Lower leg skin (tissue), 4 donors: ENCODE results near the gene MAL. TPM values are rescaled to one million over a fixed set of nuclear protein-coding genes. Genes with fewer than 3 reads are reported as not detected.

Source experiments
- DNase-seq, 2 donors: peaks; one replicate each; pipeline ENCODE4 v3.0.0-alpha.2; 2019; ENCODE audit warnings: low spot score in 2 of 2
- H3K4me3 ChIP-seq: fragments of 200-600 bp; sonication (generic); 2 replicates; pipeline ENCODE4 v1.5.1; 2017; ENCODE audit warnings: mild to moderate bottlenecking, low read depth; ENCODE audit not compliant: poor library complexity, severe bottlenecking
- POLR2A ChIP-seq, 2 donors: fragments of 450-650 bp; IDR thresholded peaks; one replicate each; pipeline ENCODE4 v1.6.1; 2016 to 2017; ENCODE audit warnings: antibody characterized with exemption in 2 of 2, mild to moderate bottlenecking in 1 of 2, moderate library complexity in 1 of 2
- WGBS, 2 donors: methylation state at CpG; one replicate each; pipeline ENCODE4 v1.1.5; 2018; 5-methylcytosine and 5-hydroxymethylcytosine counted together
- intact Hi-C: fragments of 100-400 bp; cut with DNase I; formaldehyde crosslinking; loops from one replicate; pipeline ENCODE4 v1.15.0; 2023; ENCODE audit warnings: low total_unique reads
- total RNA-seq, 4 donors: library from RNA; depleted of rRNA; stranded (reverse); fragments of >200 nt; gene quantifications; one replicate each; pipeline ENCODE4 v1.1.0, GENCODE V29; 2016
- TF ChIP-seq, protein P1 (sequence below), 3 donors: fragments of 450-650 bp; IDR thresholded peaks; one replicate each; pipeline ENCODE4 v1.5.1; 2016; ENCODE audit warnings: antibody characterized with exemption in 3 of 3, mild to moderate bottlenecking in 3 of 3, moderate library complexity in 2 of 3

The MAL gene
- total RNA-seq, 4 donors from 2014 or later, result 5.7 to 24.8 (median 9.4) TPM

GRCh38 chr2:95006588-95006987, 18.9 kb upstream of the MAL start:
- TF ChIP-seq, protein P1, sequence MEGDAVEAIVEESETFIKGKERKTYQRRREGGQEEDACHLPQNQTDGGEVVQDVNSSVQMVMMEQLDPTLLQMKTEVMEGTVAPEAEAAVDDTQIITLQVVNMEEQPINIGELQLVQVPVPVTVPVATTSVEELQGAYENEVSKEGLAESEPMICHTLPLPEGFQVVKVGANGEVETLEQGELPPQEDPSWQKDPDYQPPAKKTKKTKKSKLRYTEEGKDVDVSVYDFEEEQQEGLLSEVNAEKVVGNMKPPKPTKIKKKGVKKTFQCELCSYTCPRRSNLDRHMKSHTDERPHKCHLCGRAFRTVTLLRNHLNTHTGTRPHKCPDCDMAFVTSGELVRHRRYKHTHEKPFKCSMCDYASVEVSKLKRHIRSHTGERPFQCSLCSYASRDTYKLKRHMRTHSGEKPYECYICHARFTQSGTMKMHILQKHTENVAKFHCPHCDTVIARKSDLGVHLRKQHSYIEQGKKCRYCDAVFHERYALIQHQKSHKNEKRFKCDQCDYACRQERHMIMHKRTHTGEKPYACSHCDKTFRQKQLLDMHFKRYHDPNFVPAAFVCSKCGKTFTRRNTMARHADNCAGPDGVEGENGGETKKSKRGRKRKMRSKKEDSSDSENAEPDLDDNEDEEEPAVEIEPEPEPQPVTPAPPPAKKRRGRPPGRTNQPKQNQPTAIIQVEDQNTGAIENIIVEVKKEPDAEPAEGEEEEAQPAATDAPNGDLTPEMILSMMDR (IDR thresholded peaks at IDR 0.05), result no peak
- TF ChIP-seq POLR2A (IDR thresholded peaks at IDR 0.05), result no peak
- DNase-seq, result no peak
- H3K4me3 ChIP-seq, result no peak overlapping the region
- intact Hi-C loops, result no loop called here
- WGBS, 2 donors, result 52 to 78% methylated on average over 7 of the region's 7 CpGs

DNA sequence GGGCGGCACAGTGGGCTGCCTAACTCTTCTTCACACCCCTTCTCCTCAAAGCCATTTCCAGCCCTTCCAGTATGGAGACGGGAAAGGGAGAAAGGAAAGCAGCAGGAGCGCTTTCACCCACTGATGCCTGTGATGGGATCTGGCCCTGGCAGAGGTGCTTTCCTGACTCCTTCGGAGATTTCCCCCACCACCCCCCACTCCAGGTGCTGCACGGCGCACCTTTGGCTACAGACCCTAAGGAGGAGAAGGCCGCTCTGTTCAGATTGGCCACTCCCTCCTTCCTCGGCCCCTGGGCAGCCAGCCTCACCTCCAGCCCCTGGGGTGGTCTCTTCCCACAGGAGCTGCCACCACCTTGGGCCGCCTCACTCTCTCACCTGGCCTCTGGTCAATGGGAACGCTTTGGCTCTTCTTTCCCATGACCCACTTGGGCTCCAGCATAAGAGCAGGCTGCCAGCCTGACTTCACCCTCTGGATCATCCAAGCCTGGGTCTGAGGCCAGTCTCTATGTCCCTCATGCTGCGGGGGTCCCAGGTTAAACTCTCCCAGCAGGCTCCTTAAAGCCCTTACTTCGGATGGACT, 18.4 kb upstream of the MAL start:
- WGBS, 2 donors, result 77 to 87% methylated on average over 12 of the region's 12 CpGs
- intact Hi-C loops, result no loop called here

GRCh38 chr2:95007822-95008221, 17.7 kb upstream of the MAL start:
- intact Hi-C loops, result no loop called here
- no peak for TF ChIP-seq POLR2A (IDR thresholded peaks at IDR 0.05)
- TF ChIP-seq, protein P1 (IDR thresholded peaks at IDR 0.05), result no peak
- DNase-seq, result no peak
- 79 to 81% methylated on average over 8 of the region's 8 CpGs for WGBS, 2 donors
- H3K4me3 ChIP-seq, result no peak overlapping the region

More for the DNA sequence above, 18.4 kb upstream of the MAL start:
- no peak overlapping the region for H3K4me3 ChIP-seq
- TF ChIP-seq, protein P1 (IDR thresholded peaks at IDR 0.05), result no peak
- TF ChIP-seq POLR2A (IDR thresholded peaks at IDR 0.05), result no peak
- DNase-seq, result no peak

DNA sequence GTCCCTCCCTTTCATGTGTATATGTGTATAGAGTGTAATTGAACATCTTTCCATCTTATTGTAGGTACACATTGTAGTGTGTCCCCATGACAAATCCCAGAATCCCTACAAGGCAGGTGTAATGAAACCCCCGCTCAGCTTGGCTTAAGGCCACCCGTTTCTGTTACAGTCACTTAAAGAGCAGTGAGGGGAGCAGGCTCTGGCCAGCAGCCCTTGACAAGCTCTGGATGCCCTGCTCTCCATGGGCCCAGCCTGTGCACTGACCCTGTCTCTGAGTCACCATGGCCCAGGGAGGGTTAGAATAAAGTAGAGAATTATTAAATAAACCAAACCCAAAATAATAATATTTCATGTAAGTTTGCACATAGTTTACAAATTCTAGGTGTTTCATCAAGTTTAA, 17.2 kb upstream of the MAL start:
- no peak for TF ChIP-seq POLR2A (IDR thresholded peaks at IDR 0.05)
- TF ChIP-seq, protein P1 (IDR thresholded peaks at IDR 0.05), result no peak
- intact Hi-C loops, result no loop called here
- no peak for DNase-seq
- 82 to 88% methylated on average over 2 of the region's 2 CpGs for WGBS, 2 donors
- H3K4me3 ChIP-seq, result no peak overlapping the region

- TF ChIP-seq, protein P1 (IDR thresholded peaks at IDR 0.05), result no peak
- no peak for TF ChIP-seq POLR2A (IDR thresholded peaks at IDR 0.05)
- intact Hi-C loops, result no loop called here
- H3K4me3 ChIP-seq, result no peak overlapping the region
- DNase-seq, result no peak
- 79 to 80% methylated on average over 2 of the region's 2 CpGs for WGBS, 2 donors
These were observed 16.5 kb upstream of the MAL start for GRCh38 chr2:95008996-95009395.

- no peak overlapping the region for H3K4me3 ChIP-seq
- intact Hi-C loops, result no loop called here
- 83 to 88% methylated on average over 5 of the region's 5 CpGs for WGBS, 2 donors
- TF ChIP-seq, protein P1 (IDR thresholded peaks at IDR 0.05), result no peak
- TF ChIP-seq POLR2A (IDR thresholded peaks at IDR 0.05), result no peak
- DNase-seq, result no peak
These were observed 16.1 kb upstream of the MAL start for GRCh38 chr2:95009412-95009811.
